Mucosa of descending colon (tissue), 3 donors: Measurements from ENCODE around the gene ASB4. TPM values are rescaled to one million over a fixed set of nuclear protein-coding genes. Genes with fewer than 3 reads are reported as not detected.
A peak's percentile ranks its signal among the peaks of the same experiment; 100 is the strongest.

Experiments used
- ATAC-seq: fragments of 200-7000 bp; cut with Tn5 transposase; one replicate; pipeline ENCODE4 v1.9.1; 2020; ENCODE audit warnings: mild to moderate bottlenecking, moderate library complexity
- DNase-seq, 3 donors: peaks; one replicate each; pipeline ENCODE4 v3.0.0-alpha.2; 2020
- H3K36me3 ChIP-seq: fragments of 200-600 bp; one replicate; pipeline ENCODE4 v1.8.0; 2021; ENCODE audit warnings: low read depth, mild to moderate bottlenecking
- H3K4me1 ChIP-seq: fragments of 200-600 bp; one replicate; pipeline ENCODE4 v1.8.0; 2021; ENCODE audit warnings: low read depth, mild to moderate bottlenecking
- H3K4me3 ChIP-seq: fragments of 200-600 bp; one replicate; pipeline ENCODE4 v1.8.0; 2021; ENCODE audit warnings: mild to moderate bottlenecking
- H3K9me3 ChIP-seq: fragments of 200-600 bp; one replicate; pipeline ENCODE4 v1.8.0; 2021; ENCODE audit warnings: mild to moderate bottlenecking
- CTCF ChIP-seq: fragments of 200-600 bp; IDR thresholded peaks from one replicate; pipeline ENCODE4 v1.8.0; 2022; ENCODE audit warnings: antibody characterized with exemption, mild to moderate bottlenecking
- intact Hi-C, 2 donors: fragments of 100-400 bp; cut with DNase I in 1 of 2; cut with micrococcal nuclease in 1 of 2; formaldehyde crosslinking; loops; one replicate each; pipeline versions ENCODE4 v1.11.0 to v1.11.1; 2022; cut with DNase I, micrococcal nuclease
- total RNA-seq, 3 donors: library from RNA; stranded (reverse); fragmentation: NEBNext Ultra II Directional in 2 of 3; extraction: Animal tissue kit (Norgen Biotek cat#: 25700) in 2 of 3; gene quantifications; one replicate each; pipeline versions ENCODE4 v1.2.1 to v1.2.4, GENCODE V29; 2021 to 2023
- donor health status: DM: no; HTN: no; CAD: no; lungs with moderate emphysema.
- donor health status: DM: no; HTN: no; CAD: no.
- donor health status: DM: no; HTN: yes; CAD: no.

The ASB4 gene
- total RNA-seq, 3 donors from 2014 or later = 0.13 to 0.84 TPM; not detected in 1

- Histone ChIP-seq H3K36me3 (no peaks in the 10 kb centered on the region), H3K4me3 (no peak overlapping the region), H3K9me3 (no peaks in the 10 kb centered on the region), H3K4me1 (peaks cover 3% of the 10 kb centered on the region)
- no peak for ATAC-seq
- intact Hi-C loops = loop anchor here (5.0 kb wide), 2 partner anchors 154 to 159 kb away; no protein-coding TSS in a partner anchor
- no peak for TF ChIP-seq CTCF
- DNase-seq = peak in 1 of 3 donors; percentile 48
Observed at GRCh38 chr7:95527776-95528250, 42.1 kb downstream of the ASB4 start.

- TF ChIP-seq CTCF = no peak
- ATAC-seq (no peak), DNase-seq (no peak)
- Histone ChIP-seq H3K4me1 (peaks cover 3% of the 10 kb centered on the region), H3K9me3 (no peaks in the 10 kb centered on the region), H3K36me3 (no peaks in the 10 kb centered on the region), H3K4me3 (no peak overlapping the region)
- intact Hi-C loops = loop anchor here (5.0 kb wide), 2 partner anchors 153 to 158 kb away; no protein-coding TSS in a partner anchor
Observed at GRCh38 chr7:95529701-95530100, 44.0 kb downstream of the ASB4 start.

- H3K4me3 ChIP-seq = no peak overlapping the region
- ATAC-seq = no peak
- intact Hi-C loops = no loop called here
- no peak for DNase-seq
- peaks cover 1% of the 10 kb centered on the region for H3K4me1 ChIP-seq
- no peak for TF ChIP-seq CTCF
- no peaks in the 10 kb centered on the region for H3K9me3 ChIP-seq
- H3K36me3 ChIP-seq = no peaks in the 10 kb centered on the region
Observed at GRCh38 chr7:95530881-95531280, 45.1 kb downstream of the ASB4 start.

GRCh38 chr7:95531605-95532219 is 46.0 kb downstream of the ASB4 start:
- Histone ChIP-seq H3K36me3 (no peaks in the 10 kb centered on the region), H3K4me1 (no peaks in the 10 kb centered on the region), H3K9me3 (no peaks in the 10 kb centered on the region), H3K4me3 (no peak overlapping the region)
- intact Hi-C loops = no loop called here
- no peak for ATAC-seq
- DNase-seq = no peak
- TF ChIP-seq CTCF = no peak

GRCh38 chr7:95534796-95535195 is 49.1 kb downstream of the ASB4 start:
- H3K36me3 ChIP-seq = no peaks in the 10 kb centered on the region
- intact Hi-C loops = no loop called here
- TF ChIP-seq CTCF = no peak
- DNase-seq (no peak), ATAC-seq (no peak)
- H3K4me1 ChIP-seq = no peaks in the 10 kb centered on the region
- H3K4me3 ChIP-seq = no peak overlapping the region
- no peaks in the 10 kb centered on the region for H3K9me3 ChIP-seq
